ENCODE measurements around the gene TMSB4X.
"Not testable (repeated sequence)": the region's sequence is repeated elsewhere in the genome, so short reads cannot be mapped to it uniquely, and the experiment has no call there.

The TMSB4X gene

DNA sequence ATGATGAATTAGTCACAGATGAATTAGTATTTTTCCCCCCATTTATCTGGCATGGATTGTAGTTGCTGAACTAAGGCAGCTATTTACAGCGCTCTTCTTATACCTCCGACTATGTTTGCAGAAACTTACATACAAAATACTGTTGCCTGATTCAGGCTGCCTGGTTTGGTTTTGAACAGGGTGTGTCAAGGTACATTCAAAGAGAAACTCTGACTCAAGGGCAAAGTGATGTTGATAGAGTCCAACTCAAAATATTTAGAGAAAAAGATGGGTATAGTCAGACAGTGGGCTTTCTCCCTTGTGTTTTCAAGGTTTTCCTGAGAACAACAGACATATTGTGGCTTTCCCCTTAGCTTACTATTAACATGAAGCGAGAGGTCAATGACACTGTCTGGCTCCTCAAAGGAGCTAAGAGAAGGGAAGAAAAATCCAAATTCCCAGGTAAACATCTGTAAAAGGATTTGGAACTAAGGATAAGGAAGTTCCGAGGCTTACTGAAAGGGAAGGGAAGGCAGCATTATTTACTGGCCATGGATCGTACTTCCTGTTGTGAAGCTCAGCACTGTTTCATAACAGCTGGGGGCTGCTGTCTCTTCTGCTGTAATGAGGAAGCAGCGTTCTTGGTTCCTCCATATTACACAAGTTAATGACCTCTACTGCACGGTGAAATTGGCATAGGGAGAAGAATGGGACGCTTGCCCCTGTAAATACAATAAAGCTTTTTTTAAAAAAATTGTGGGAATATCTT lies 38.6 kb downstream of the TMSB4X start:
- TF ChIP-seq, protein P1, sequence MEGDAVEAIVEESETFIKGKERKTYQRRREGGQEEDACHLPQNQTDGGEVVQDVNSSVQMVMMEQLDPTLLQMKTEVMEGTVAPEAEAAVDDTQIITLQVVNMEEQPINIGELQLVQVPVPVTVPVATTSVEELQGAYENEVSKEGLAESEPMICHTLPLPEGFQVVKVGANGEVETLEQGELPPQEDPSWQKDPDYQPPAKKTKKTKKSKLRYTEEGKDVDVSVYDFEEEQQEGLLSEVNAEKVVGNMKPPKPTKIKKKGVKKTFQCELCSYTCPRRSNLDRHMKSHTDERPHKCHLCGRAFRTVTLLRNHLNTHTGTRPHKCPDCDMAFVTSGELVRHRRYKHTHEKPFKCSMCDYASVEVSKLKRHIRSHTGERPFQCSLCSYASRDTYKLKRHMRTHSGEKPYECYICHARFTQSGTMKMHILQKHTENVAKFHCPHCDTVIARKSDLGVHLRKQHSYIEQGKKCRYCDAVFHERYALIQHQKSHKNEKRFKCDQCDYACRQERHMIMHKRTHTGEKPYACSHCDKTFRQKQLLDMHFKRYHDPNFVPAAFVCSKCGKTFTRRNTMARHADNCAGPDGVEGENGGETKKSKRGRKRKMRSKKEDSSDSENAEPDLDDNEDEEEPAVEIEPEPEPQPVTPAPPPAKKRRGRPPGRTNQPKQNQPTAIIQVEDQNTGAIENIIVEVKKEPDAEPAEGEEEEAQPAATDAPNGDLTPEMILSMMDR (conservative IDR thresholded peaks at IDR 0.05) = no peak
- peak overlapping the region; percentile 3; the same call in 1 of the 2 replicates for H3K27ac ChIP-seq

DNA sequence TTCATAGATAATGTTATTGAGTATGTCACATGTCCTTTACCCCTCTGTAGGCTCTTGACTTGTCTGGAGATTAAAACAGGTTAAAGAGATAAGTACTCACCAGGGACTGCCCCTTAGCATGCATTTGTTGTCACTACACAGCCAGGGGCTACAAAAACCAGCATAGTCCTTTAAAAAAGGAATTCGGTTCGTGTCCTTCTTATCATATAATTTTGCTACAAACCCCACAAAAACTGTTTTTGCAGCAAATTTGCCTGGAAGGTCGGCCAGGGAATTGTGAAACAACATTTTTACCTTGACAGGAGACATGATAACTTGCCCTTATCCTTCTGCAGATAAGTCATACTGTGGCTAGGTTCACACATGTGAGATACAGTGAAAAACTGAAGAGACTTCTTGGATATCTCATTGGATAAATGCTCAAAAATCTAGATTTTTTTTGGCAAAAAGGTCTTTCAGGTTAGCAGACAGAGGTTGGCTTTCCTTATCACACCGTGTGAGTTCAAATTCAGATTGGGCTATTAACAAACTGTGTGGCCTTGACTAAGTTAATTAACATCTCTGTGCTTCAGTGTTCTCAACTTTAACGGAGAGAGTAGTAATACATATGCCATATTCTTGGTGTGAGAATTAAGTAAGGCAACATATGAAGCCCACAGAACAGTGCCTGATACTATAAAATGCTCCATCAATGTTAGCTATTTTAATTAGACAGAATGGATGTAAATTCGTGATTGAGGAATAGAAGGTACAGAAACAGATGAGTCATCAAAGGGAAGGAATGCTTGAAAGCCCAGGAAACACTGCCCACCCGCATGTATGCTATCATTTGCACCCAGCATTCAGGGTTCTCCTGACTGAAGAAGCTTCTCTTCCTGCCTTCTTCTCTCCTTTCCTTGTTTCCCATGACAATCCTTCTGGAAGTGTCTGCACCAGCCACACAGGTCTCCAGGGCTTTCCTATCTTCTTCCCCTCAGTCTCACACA lies 39.5 kb downstream of the TMSB4X start:
- peak overlapping the region; percentile 3; the same call in 1 of the 2 replicates for H3K27ac ChIP-seq
- TF ChIP-seq, protein P1 (conservative IDR thresholded peaks at IDR 0.05) = no peak

DNA sequence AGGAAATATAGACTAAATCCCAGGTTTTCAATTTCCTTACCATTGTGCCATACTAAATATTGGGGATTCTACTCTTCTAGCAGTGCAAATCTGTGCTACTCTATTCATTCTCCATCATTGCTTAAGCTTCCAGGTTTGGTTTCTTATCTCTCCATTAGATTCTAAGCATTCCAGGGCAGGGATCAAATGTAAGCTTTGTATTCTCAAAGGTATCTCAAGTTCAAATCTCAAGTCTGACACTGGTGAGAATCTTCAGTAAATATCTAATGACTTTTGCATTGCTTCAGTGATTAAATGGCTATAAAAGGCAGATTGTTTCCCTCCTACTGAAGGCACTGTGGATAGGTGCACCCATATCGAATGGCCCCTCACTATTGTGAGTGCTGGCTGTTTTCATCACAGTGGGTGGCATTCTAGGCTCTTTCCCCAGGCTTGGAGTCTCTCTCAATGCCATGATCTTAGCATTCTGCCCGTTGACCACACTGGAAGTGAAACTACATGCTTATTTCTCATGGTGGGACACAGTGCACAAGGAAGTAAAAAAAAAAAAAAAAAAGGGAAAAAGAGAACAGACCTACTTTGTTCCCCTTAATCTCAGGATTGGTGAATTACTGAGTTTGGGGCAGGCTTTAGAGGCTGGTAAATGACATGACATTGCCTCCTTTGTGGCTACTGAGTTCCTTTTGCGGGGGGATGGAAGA lies 40.8 kb downstream of the TMSB4X start:
- TF ChIP-seq, protein P1 (conservative IDR thresholded peaks at IDR 0.05) = no peak
- no peak overlapping the region for H3K27ac ChIP-seq

DNA sequence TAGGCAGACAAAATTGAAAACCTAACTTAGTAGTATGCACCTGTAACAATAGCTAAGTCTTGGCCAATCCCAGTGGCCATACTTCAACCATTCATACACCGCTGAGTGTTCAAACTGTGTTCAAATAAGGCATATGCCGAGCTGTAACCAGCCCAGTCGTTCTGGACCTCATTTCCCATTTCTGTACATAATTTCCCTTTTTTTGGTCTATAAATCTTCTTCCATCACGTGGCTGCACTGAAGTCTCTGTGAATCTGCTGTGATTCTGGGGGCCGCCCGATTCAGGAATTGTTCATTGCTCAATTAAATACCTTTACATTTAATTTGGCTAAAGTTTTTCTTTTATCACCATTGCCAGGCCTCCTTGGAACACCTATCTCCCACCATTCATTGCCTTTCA lies 41.8 kb downstream of the TMSB4X start:
- H3K27ac ChIP-seq = not testable (repeated sequence)

DNA sequence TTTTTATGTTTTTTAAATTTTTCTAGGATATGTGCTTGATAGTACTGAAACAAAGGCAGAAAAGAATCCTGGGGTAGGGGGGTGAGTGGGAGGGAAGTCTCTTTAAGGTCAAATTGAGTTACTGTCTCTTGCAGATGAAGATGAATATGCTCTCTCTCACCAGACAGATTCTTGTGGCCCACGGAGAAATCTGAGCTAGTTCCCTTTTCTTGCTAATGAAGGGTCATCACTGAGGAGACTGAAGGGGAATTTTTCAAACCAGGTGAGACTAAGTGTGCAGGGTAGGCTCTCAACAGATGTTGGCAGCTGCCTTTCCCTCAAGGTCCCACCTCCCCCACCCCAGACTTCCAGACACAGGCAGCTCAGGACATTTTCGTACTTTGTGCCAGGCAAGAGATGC lies 48.0 kb downstream of the TMSB4X start:
- TF ChIP-seq, protein P1 (conservative IDR thresholded peaks at IDR 0.05) = no peak
- no peak overlapping the region for H3K27ac ChIP-seq

DNA sequence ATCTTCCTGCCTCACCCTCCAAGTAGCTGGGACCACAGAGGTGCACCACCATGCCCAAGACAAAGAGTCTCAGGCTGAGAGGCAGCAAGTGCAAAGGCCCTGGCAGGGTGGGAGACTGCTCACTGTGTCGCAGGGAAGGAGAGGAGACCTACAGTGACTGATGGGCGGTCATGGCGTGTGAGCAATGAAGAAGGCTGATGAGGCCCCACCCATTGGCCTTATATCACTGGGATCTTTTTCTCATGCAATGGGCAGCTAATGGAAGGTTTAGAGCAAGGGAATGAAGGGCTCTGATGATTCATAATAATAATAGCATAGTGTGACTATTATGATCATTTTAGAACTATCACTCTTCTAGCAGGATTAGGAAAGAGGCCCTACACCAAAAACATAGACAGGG lies 48.7 kb downstream of the TMSB4X start:
- no peak overlapping the region for H3K27ac ChIP-seq
- TF ChIP-seq, protein P1 (conservative IDR thresholded peaks at IDR 0.05) = no peak

DNA sequence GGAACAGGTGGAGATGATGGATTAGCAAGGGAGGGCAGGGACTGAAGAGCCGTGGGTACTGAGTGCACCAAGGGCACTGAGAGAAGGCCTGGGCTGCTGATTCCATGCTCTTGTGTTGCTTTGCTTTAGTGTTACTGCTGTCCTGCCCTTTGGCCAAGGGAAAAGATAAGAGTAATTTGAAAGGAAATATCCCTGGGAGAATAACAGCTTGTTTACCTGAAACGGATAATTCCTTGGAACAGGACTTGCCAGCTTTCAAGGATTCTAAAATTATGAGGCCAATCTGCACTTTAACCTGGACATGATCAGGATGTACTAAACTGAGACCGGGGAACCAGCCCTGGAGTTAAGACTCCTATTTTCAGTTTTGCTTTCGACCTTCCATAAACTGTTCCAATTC lies 49.1 kb downstream of the TMSB4X start:
- TF ChIP-seq, protein P1 (conservative IDR thresholded peaks at IDR 0.05) = no peak
- no peak overlapping the region for H3K27ac ChIP-seq
